GM21825 (cell line): ENCODE results near the gene MED12L.

Experiments used
- ATAC-seq: cut with Tn5 transposase; IDR thresholded peaks from one replicate; pipeline ENCODE4 v1.9.1; 2021; ENCODE audit warnings: mild to moderate bottlenecking, moderate library complexity; ENCODE audit not compliant: unreplicated experiment

MED12L gene

GRCh38 chr3:151483488-151483887, 398.0 kb downstream of the MED12L start:
- no peak for ATAC-seq

DNA sequence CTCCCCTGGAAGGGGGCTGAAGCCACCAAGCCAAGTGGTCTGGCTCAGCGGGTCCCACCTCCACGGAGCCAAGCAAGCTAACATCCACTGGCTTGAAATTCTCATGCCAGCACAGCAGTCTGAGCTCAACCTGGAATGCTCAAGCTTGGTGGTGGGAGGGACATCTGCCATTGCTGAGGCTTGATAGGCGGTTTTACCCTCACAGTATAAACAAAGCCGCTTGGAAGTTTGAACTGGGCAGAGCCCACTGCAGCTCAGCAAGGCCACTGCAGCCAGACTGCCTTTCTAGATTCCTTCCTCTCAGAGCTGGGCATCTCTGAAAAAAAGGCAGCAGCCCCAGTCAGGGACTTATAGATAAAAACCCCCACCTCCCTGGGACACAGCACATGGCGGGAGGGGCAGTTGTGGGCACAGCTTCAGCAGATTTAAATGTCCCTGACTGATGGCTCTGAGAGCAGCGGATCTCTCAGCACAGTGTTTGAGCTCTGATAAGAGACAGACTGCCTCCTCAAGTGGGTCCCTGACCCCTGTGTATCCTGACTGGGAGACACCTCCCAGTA, 398.6 kb downstream of the MED12L start:
- ATAC-seq: no peak
